COLO668 (cell line): ENCODE data around the gene ADAMTS4.

Experiments
- DNase-seq: peaks from one replicate; lab custom pipeline; 2025; ENCODE audit not compliant: unreplicated experiment; lab: John Stamatoyannopoulos, UW

The ADAMTS4 gene

DNA sequence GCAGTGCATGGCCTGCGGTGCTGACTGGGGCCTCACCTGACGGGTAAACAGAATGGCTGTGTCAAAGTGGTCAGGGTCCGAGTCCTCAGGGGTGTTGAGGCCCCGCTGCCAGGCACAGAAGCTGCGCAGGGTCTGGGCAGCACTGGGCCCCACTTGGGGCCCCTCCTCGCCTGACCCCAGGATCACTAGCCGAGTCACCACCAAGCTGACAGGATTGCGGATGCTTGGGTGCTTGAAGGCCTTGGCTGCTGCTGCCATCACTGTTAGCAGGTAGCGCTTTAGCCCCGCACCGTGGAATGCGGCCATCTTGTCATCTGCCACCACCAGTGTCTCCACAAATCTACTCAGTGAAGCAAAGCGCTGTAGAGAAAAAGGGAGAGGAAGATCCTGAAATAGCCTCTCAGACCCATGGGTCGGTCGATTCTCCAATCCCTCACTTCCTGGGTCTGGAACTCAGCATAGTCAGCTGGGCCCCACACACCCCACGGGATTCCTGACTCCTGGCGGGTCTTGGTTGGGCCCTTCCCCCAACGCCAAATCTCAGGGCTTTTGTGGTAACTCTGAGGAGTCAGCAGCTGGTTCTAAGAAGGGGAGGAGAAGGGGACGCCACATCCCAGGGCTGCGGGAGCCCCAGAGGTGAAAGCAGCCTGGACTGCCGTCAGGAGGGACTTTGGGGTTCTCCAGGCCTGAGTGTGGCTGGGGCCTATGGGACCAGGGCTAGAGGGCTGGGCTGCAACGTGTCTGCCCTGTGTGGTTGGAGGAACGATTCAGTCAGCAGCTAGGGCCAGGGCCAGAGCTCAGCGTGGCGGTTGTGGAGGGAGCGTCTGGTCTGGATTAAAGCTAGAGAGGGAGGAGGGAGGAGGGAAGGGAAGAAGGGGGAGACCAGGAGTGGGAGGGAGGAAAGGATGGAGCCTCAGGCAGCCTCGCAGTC is 2.1 kb downstream of the ADAMTS4 start:
- no peak for DNase-seq

DNA sequence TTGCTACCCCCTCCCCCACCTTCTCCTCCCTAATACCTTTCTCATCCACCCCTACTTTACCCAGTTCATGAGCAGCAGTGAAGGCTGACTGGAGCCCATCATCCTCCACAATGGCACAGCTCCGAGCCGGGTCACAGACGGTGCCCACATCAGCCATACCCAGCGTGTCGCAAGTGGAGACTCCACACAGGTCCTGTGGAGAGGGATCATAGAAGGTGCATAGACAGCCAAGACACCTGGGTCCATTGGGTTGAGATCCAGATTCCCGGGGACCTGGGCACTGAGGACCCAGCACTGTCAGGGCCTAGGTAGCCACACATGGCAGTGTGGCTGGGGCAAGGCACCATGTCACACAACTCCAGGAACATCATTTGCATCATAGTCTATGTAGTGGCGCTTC is 2.7 kb downstream of the ADAMTS4 start:
- DNase-seq, result no peak

DNA sequence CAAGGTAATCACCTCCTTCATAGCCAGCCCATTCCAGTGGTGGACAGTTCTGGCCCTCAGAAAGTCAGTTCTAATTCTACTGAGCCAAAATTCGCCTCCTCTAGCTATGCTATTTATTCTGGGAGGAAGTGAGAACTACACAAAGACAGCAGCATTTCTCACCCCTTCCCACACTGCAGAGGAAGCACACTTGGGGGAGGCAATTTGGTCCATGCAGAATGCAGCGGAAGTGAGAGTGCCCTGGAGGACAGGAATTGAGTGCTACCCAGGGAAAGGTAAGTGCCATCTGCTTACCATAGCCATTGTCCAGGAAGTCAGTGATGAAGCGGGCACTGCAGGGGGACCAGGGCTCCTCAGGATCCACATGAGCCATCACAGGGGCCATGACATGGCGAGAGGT is 3.7 kb downstream of the ADAMTS4 start:
- no peak for DNase-seq

DNA sequence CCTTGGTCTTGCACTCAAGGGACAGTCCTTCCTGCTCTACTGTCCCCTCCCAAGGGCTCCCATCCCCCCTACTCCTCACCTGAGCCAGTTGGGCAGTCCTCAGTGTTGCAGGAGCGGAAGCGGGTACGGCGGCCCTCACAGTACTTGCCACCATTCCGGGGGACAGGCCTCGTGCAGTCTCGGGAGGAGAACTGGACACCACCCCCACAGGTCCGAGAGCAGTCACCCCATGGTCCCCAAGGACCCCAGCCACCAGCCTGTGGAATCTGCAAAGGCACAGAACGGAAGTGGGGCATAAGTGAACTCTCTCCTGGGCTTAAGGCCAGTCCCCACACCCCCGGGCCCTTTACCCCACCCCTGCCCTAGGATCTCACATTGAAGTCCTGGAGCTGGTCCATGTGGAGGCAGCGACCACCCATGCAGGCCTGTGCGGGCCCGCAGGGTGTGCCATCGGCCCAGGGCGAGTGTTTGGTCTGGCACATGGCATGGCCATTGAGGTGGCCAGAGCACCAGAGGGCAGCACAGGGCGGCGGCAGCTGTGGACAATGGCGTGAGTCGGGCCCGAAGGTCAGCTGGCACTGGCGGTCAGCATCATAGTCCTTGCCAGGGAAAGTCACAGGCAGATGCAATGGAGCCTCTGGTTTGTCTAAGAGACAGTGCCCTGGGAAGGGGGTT is 5.2 kb downstream of the ADAMTS4 start:
- no peak for DNase-seq

DNA sequence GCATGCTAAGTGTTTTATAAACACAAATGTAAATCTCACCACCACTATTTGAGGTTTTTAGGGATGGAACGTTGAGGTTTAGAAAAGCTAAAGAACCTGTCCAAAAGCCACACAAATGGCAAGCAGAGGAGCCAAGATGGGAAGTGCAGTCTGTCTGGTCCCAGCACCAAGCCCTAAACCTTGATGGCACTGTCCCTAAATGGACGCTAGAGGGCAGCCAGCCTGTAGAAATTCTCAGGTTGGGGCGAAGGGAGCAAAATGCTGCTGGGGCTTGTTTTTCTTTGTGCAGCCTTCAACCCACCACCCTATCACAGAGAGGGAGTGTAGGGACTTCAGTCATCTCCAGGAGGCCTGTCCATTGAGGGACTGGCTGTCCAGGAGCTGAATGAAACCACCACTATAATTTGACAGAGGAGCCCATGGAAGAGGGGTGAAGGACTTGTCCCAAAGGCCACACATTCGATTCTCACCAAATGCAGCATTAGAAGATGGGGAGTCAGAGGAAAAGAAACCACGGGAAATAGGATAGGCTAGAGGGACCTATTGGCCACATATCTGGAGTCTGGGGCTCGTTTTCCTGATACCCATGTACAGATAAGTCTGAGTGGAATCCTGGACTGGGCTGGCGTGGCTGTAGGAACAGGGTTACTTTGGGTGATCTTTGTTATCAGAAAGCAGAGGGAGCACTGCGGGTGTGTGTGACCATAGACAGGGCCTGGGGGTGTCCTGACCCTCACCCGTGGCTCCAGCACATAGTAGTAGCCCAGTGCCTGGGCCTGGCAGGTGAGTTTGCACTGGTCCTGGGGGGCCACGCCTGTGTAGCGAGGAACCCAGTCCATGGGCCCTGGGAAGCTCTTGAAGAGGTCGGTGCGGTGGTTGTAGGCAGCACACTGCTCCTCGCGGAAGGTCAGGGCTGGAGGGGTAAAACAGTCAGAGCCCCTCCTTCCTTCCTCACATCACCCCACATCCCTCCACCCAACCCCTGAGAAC is 6.1 kb downstream of the ADAMTS4 start:
- peak; percentile 48 for DNase-seq

DNA sequence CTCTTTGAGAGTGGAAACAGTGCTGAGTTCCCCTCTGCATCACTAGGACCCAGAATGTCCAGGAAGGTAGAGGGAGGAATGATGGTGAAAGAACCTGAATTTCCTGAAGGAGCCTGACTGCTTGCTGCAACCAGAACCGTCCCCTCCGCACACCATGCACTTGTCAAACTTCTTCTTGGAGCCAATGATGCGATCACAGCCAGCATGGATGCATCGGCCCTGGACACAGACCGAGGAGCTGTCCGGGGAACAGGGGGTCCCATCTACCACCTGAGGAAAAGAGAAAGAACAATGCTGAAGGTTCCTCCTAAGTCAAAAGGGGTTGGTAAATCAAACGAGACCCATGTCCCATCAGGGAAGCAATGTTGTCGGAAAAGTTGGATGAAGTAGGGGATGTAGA is 6.9 kb downstream of the ADAMTS4 start:
- DNase-seq, result no peak

DNA sequence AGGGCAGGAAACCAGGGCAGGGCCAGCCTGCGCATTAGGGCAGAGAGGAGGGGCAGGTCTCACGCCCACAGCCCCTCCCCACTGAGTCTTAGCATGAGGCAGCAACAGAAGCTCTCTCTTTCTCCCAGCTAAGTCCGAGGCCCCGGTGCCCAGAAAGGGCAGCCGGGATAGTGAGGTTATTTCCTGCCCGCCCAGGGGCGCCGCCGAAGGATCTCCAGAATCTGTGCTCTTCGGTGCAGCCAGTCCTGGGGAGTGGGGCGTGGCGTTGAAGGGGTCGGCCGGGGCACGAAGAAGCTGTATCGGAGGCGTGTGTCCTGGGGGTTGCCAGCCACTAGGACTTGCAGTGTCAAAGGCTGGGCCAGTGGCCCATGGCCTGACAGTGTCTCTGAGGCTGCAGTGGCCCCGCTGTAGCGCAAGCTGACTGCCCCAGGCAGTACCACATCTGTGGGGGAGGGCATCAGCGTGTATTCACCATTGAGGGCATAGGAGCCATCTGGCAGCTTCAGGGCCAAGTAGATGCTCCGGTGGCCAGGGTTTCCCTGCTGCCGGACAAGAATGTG is 7.8 kb downstream of the ADAMTS4 start:
- DNase-seq, result no peak

DNA sequence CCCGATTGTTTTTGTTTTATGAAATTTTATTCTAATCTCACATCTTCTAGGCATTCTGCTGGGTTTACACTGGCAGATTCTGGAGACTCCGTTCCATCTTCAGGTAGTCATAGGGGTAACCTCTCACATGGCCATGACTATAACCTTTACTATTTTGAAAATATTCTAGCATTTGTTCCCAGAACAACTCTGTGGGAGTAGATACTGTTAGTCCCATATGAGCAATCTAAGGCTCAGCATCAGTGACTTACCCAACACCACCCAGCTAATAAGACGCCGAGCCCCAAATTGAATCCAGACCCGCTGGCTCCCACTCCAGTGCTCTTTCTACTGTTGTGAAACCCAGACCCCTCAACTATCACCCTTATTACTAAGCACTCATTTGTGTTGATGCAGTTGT is 9.8 kb downstream of the ADAMTS4 start:
- no peak for DNase-seq

DNA sequence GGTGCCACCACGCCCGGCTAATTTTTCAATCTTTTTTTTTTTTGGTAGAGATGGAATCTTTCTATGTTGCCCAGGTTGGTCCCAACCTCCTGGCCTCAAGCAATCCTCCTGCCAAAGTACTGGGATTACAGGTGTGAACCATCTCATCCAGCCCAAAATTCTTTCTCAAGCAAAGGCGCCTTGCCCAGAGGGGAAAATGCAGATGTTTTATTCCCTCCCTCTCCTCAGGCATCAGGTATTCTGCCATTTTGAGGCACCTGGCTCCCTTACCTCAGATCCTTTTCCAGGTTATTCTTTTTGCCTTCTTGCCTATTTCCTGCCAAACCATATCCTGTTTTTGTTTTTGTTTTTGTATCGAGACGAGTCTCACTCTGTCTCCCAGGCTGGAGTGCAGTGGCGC is 10.5 kb downstream of the ADAMTS4 start:
- no peak for DNase-seq

DNA sequence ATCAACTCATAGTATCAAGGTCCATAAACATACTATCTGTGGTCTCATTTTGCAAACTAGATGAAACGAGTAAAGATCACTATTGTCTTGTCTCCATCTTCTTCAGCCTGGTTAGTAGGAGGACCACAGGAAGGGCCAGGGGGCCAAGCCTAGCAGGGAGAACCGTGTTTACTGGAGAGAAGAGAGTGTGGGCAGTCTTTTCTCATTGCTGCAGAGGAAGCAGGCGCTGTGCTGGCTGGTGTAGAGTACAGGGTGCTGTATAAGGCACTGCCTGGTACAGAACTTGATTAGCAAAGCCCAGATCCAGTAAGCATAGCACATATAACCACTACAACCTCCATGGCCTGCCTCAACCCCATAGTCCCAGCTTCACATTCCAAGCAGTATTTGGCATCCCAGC is 11.5 kb downstream of the ADAMTS4 start:
- DNase-seq, result no peak

DNA sequence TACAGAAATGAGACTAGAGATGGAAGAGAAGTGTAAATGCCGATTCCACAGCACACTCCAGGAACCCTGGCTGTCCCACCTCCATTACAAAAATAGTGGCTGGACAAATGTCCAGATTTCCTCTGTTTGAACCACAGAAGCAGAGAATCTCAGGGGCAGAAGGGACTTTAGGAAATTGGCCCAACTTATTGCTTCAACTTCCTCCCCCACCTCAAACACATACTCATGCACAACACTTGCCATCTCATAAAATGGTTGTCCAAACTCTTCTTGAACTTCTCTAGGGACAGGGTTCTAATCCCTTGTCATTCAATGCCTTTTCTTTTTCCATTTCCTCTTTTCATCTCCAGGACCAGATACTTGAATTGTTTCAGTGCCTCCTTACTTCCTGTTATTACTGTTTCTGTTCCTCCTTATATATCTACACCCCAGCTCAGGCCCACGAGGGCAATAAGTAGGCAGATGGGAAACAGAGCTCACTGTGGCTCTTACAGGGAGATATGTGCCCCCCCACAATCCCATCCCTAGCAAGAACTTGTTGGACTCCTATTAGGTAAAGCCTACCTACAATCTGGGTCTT is 13.0 kb downstream of the ADAMTS4 start:
- no peak for DNase-seq

DNA sequence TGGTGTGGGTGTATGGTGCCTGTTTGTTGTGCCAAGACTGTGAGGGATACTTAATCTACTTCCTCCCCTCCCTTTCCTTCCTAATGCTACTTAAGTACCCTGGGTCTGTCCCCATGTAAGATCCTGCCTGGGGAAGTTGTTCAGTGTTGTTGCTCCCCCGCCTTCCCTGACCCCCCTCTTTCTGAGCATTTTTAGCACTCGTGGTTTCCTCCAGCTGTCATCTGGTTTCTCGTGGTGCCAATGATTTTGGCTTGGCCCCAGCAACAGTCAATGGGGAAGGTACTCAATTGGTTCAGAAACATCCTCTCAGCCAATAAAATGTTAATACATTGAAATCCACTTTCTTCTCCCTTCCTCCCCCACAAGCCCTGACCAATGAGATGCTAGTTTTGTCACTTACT is 13.6 kb downstream of the ADAMTS4 start:
- no peak for DNase-seq

DNA sequence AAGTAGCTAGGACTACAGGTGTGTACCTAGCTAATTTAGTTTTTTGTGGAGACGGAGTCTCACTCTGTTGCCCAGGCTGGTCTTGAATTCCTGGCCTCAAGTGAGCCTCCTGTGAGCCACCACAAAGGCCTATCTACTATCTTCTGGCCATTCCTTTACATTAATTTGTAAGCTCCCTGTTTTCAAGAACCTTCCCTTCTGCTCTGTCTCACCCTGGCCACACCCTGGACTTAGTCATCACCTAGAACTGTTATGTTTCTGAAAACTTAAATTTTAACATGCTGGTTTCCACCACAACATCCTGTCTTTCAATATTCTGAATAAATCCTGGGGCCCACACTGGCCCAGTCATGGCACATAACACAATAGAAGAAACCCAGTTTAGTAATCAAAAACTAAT is 16.6 kb downstream of the ADAMTS4 start:
- no peak for DNase-seq

DNA sequence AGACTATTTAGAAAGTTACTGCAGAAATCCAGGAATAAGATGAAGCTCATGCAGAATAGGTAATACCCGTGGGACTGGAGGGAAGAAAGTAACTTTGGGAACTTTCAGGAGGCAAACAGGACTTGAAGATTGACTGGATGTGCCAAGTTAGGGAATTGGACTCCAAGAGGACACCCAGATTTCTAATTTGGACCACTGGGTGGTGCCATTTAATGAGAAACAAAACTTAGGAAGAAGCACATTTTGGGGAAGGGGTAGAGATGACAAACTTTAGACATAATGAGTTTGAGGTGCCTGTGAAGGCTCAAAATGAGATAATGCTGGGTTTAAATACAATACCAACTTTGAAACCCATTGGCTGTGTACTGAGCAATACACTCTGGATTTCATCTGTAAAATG is 18.2 kb downstream of the ADAMTS4 start:
- no peak for DNase-seq

DNA sequence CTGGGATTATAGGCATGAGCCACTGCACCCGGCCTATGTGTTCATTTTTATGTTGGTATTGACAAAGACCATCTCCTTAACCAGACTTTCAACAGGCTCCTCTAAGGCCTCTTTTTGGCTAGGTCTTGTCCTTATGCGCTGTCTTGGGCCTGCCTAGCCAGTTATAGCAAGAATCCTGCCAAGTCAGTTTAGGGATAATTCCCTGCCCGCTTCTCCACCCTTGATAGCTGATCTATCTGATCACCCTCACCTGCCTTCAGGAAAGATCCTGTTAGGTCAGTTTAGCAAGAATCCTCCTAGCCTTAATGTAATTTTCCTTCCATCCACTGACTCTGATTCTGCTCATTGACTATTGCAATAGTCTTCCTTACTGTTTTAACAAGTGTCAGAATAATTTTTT is 19.2 kb downstream of the ADAMTS4 start:
- DNase-seq, result no peak

DNA sequence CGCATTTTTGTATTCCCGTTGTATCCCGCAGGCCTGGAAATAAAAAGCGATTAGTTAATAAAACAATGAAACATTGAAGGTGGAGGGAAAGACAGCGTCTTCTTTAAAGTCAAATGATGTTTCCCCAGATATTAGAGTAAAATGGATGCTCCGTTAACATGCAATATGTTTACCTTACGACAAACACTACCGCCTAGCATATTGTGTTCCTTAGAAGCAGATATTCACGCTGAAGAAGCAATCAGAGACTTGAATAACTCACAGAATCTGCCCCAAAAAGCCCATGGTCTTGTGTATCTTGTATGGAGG is 21.0 kb downstream of the ADAMTS4 start:
- no peak for DNase-seq

DNA sequence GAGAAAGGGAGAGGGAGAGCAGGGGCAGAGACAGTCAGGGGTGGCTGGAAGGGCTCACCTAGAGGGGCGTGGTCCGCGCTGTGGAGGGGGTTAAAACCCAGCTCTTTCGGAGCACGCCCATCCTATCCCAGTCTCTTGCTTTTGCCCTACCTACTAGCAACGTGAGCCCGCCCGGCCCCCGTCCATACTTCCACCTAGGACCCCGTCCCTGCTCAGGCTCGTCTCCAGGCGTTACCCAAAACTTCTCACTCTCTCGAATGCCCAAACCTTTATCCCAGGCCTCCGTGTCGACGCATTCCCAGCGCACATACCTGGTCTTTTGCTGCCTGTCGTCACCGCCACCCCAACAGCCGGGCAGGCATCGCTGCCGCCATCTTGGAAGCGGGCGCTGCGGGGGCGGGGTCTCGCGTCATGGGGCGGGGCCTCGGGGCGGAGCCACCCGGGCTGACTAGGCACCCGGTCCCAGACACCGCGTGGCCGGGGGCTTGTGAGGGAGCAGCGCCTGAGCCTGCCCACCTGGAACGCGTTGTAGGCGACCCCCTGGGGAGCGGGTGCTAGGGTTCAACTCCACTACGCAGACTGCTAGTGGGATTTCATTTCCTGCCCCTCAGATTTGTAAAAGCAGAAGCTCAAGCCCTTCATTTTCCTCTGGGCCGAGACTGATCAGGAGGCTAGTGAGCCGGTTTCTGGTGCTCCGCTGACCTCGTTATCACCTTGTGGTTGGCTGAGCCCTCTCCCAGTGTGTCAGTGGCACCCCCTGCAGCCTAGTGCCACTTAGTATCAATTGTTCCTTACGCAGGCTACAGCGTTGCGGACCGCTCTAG is 21.5 kb downstream of the ADAMTS4 start, which contains the start of gene B4GALT3:
TSS of gene B4GALT3 (minus strand) at position 396 of the 824 bp plus-strand sequence. CDS start 1,447 bp downstream, outside the sequence.
- DNase-seq, result peak; percentile 94

DNA sequence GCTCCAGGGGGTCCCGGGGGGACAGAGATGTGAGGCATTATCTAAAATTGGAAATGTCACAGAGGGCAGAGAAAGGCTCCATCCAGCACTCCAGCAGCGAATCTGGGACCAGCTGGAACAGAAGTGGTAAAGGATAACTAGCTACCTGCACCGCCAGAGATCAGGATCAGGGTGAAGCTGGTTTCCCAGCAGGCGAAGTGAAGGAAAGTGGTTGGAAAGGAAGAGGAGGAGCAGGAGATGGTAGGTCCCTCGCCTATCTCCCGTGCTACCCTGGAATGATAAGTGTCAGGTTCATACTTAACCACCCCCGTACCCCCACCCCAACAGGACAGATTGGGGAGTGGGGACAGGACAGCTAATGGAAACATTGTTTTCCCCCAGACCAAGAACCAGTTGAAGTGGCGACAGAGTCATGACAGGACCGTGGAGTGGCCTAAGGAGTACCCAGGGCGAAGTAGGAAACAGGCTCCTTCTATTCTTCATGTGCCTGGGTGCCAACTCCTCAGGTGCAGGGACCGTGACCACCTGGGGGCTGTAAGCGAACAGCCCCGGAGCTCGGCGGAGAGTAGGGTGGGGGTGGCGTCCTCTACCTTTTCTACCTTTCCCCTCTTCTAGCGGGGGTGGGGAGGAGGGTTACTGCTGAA is 22.3 kb downstream of the ADAMTS4 start:
- no peak for DNase-seq

DNA sequence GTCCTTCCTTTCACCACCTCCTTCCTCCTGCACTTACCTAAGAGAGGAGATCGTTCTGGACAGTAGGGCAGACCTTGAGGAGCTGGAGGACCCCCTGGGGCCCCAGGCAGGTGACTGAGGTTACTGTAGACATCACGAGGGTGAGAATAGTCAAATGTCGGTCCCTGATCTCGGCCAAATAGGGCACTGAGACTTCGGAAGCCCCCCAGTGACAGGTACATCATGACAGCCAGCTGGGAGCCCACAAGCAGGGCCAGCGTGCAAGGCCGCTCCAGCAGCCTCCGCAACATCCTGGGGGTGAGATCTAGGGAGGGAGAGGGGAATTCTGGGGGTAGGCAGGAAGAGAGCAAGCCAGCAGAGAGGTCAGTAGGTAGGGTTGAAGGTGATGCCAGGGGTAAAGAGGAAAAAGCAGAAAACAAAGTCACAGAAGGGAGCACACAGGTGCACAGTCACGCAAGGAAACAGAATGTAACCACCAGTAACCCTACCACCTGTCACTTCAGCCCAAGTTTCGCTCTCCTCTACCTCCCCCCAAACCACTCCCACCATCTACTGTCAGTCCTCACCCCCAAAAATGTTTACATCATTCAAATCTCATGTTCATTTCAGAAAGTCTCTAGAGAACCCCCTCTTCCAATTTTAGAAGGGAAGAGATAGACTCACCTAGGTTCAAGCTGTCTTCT is 22.9 kb downstream of the ADAMTS4 start:
- no peak for DNase-seq
